NCI-H748 (cell line): ENCODE measurements around the gene C1QTNF1.
"Not testable (repeated sequence)": the region's sequence is repeated elsewhere in the genome, so short reads cannot be mapped to it uniquely, and the experiment has no call there.

ENCODE experiments used
- DNase-seq: peaks from one replicate; lab custom pipeline; 2025; ENCODE audit not compliant: unreplicated experiment; lab: John Stamatoyannopoulos, UW

The C1QTNF1 gene

DNA sequence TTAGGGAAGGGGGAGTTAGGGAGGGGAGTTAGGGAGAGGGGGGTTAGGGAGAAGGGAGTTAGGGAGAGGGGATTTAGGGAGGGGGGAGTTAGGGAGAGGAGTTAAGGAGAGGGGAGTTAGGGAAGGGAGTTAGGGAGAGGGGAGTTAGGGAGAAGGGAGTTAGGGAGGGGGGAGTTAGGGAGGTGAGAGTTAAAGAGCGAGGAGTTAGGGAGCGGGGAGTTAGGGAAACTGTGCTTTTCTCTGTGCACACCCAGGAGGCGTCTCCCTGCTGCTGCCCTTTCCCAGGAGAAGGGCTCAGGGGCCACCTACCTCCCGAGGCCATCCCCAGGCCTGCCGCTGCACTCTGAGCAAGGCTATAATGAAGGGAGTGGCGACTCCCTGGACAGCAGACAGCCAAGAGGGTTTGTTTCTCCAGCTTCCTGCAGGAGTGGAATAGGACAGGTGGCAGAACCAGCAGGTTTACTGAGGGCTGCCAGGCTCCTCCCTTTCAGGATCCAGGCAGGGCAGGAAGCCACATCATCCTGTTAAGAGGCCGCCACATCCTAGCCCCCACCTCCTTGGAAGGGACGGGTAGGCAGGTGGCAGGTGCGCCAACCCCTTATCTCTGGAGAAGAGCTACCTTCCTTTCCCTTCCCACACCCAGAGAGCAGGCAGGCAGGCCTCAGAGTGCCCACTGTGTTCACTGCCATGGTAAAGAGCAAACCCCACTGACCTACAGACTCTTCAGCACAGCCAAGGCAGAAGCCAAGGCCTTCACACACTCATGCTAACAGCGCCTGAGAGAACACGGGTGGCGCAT is 18.7 kb upstream of the C1QTNF1 start:
- peak; percentile 80 for DNase-seq

DNA sequence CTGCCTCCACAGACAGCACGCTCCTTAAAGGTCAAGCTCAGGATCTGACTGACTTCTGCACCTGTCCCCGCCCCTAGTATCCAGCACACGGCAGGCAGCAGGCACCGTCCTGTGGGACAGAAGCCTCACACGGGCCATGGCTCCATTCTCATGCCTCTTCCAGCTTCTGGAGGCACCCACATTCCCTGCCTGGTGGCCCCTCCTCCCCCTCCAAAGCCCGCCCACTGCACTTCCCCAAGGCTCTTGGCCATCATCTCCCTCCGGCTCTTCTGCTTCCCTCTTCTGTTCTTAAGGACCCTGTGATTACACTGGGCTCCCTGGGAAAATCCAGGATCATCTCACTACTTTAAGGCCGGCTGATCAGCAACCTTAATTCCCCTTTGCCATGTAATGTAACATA is 17.9 kb upstream of the C1QTNF1 start:
- DNase-seq: no peak

DNA sequence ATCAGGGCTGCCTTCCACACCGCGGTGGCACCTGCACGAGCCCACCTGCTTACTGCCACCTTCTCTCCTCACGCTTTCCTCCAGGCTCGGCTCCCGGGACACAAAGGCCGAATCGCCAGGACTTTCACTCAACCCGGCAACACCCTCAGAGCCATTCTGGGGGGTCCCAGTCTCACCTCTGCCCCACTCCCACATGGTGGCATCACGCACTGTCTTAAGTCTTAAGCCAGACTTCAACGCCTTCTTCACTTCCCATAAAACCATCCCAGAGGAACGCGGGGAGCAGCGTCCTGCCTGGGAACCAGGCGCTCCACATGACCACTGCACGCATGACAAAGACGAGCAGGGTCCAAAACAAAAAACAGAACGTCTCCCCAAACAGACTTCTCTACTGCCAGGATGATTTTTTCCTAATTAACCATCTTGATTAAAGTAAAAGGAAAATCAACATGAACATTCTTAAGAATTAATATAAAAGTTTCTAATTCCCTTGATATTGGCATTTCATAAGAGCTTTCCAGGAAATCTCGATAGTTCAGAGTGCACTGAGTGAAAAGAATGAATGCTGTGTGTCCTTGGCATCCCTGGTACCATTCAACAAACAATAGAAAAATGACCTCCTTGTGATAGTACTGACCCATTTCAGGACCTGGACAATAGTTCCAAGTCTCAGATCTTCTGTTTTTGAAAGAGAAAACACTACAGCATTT is 17.0 kb upstream of the C1QTNF1 start:
- DNase-seq: no peak

DNA sequence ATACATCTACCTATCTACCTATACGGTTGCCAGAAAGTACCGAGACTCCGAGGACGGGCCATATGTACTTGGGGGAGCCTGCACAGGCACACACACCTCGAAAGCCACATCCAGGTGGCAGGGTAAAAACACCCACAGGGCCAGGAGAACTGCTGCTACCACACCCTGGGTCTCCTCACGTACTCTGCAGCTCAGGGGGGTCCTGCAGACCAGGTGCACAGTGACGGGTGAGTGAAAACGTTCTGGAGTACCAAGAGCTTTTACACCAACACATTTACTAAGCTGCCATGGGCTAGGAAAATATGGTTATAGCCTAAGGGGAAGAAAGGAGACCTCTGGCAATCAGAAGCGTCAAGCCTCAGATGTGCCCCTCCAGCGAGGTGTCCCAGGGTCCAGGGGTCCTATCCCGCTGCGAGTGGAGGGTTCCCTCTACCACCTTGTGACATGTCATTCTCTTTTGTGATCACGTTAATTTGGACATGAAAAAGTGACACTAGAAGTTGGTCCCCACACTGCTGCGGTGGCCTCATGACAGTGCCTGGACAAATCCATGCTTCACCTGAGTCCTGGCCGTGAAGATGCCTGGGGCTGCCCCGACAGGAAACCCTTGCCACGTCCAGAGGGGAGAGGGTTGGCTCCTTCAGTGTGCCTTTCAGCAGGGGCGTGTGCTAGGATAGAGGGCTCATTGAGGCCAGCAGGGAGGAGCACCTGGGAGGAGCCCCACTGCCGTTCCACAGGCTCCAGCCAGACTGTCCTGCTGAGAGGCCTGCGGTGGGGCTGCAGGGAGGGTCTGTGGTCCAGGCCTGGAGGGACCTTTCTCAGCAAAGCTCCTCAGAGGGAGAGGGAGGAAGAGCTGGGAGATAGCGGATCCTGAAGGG is 16.2 kb upstream of the C1QTNF1 start:
- no peak for DNase-seq

DNA sequence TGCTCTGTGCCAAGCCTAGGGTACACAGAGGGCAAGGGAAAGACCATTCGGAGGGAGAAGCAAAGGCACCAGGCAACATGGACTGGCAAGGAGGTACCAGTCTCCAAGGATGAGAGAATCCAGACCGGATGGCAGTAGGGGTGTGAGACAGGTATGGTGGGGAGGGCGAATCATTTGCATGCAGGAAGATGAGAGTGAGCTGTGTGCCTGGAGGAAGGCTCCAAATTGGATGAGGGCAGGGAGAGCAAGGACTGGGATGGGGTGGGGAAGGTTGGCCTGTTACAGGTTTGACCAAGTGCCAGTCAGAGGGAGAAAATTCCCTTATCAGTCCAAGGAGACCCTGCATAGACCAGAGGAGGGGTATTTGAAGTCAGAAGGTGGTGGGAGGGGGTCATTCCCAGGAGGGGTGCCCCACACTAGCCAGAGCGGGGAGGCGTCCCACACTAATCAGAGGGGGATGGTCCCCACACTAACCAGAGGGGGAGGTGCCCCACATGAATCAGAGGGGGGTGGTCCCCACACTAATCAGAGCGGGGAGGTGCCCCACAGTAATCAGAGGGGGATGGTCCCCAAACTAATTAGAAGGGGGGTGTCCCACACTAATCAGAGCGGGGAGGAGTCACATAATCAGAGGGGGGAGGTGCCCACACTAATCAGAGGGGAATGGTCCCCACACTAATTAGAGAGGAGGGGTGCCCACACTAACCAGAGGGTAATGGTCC is 15.1 kb upstream of the C1QTNF1 start:
- no peak for DNase-seq

DNA sequence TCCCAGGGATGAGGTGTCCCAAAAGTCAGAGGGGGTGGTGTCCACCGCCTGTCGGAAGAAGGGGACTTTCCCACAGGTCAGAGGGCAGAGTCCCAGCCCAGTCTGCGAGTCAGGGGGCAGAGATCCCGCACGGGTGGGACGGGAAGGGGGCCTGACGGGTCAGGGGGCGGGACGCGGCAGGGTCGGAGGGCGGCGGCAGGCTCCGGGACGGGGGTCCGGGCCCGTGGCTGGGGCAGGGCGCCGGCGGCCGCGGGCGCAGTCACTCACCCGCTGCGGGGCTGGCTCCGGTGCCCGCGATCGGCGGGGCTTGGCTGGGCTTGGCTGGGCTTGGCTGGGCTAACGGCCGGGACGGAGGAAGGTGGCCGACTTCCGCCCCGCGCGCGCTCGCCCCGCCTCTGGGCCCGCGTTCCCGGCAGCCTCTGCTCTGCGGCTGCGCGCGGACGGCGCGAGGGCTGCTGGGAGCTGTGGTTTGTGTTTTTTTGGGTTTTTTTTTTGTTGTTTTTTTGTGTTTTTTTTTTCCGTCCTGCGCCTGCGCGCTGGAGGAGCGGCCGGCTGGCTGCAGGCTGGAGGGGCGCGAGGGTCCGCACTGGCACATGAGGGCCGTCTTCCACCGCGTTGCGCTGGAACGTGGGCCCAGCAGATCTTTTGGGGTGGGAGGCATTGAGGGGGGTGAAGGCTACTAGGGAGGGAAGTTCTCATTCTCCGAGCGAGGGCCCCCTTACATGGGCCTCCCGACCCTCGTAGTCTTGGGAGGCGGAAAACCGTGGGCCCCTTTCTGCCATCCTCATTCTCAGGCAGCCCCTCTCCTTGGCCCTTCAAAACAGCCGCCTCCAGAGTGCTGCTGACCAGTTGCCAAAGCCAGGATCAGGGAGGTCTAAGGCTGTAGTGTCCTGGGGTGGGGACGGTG is 14.3 kb upstream of the C1QTNF1 start, which contains the start of gene CANT1:
Gene CANT1, minus strand, starts transcription at position 368 of the 907 bp plus-strand sequence. CDS start 12,142 bp downstream, outside the sequence.
- peak; percentile 65 for DNase-seq

DNA sequence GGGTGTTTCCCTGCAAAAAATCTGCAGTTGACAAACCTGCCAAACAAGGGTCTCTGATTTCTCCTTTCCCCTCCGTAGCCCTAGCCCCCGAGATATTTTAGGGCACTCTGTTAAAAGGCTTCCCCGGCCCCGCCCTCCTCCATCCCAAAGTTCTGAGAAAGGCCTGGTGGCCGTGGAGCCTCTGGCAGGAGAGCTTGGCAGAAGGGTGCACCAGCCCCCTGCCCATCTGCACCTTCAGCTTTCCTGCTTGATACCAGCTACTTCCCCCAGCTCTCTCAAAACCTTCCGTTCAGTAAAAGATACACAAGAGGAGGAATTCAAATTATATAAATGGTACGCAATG is 13.7 kb upstream of the C1QTNF1 start:
- no peak for DNase-seq

DNA sequence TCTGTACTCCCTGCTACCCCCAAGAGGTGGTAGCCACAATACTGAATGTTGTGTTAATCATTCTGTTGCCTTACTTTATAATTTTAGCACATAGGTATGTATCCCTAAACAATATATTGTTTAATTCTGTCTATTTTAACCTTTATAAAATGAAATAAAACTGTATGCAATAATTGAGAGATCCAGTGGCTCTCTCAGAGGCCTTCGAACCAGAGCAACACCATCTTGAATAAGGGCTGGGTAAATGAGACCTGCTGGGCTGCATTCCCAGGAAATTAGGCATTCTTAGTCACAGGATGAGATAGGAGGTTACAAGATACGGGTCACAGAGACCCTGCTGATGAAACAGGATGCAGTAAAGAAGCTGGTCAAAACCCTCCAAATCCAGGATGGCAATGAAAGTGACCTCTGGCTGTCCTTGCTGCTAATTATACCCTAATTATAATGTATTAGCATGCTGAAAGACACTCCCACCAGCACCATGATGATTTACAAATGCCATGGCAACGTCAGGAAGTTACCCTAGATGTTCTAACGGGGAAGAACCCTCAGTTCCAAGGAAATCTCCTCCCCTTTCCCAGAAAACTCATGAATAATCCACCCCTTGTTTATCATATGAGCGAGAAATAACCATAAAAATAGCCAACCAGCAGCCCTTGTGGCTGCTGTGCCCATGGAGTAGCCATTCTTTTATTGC is 12.4 kb upstream of the C1QTNF1 start:
- no peak for DNase-seq

DNA sequence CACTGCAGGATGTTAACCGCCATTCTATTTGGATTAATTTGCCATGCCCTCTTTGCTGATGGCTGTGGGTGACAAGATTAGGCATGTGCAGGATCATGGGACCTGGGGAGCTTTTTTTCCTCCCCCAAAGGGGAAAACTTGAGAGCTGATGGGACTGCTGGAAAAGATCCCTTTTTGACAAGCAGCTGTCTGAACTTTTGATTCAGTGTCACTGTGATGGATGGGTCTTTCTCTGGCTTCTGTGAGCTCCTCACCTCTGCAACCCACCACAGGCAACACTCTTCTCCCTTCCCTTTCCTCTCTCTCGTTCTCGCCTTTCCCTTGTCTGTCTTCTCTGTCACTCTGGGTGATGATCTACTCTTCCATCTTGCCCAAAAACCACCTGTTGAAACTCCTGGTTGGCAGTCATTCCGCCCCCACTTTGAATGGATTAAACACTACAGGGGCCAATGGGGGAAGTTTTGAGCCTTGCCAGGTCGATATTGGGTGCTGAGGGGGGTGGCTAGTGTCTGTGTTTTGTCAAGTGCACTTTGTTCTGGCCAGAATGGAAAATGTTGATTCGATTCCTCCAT is 11.3 kb upstream of the C1QTNF1 start:
- no peak for DNase-seq

DNA sequence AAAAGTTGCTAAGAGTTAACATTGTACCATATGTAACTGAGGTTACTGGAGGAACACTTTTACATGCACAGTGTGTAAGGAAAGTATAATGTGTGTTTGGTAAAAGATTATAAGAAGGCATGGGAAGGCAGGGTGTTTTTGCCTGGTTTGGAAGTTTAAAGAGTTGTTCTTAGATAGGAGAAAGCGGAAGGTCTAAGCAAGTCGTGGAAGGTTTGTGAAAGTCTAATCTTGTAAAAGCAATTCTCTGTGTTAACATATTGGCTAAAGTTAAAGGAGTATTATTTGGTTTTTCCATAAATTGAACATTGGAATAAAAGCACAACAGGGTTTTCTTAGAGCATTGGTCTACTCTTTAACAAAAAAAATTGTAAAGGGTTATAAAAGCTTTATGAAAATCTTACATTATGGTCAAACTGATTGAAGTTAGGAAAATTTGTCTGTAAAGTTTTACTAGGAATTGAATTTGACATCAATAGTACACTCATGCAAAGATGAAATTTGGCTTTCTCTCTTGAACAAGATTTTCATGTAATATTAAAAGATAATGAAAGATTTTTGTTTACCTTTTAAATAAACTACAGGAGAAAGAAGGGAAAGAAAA is 9.7 kb upstream of the C1QTNF1 start:
- no peak for DNase-seq

DNA sequence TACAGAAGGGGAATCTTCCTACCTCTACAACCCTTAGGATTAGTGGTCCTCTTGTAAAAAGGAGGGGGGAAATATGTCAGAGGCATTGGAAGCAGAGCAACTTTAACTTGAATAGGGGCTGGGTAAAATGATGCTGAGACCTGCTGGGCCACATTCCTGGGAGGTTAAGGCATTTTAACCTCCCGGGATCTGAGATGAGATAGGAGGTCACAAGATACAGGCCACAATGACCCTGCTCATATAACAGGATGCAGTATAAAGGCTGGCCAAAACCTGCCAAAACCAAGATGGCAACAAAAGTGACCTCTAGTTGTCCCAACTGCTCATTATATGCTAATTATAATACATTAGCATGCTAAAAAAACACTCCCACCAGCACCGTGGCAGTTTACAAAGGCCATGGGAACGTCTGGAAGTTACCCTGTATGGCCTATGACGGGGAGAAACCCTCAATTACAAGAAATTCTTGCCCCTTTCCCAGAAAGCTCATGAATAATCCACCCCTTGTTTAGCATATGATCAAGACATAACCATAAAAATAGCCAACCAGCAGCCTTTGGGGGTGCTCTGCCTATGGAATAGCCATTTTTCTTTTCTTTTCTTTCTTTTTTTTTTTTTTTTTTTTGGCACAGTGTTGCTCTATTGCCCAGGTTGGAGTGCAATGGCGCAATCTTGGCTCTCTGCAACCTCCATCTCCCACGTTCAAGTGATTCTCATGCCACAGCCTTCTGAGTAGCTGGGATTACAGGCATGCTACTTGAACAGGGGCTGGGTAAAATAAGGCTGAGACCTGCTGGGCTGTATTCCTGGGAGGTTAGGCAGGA is 6.2 kb upstream of the C1QTNF1 start:
- no peak for DNase-seq

DNA sequence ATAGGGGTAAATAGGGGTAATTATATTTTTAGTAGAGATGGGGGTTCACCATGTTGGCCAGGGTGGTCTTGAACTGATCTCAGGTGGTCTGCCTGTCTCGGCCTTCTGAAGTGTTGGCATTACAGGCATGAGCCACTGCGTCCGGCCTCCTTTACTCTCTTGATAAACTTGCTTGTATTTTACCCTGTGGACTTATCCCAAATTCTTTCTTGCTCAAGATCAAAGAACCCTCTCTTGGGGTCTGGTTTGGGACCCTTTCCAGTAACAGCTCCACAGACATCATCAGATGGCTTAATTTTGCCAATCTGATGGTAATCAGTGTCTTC is 5.6 kb upstream of the C1QTNF1 start:
- no peak for DNase-seq

DNA sequence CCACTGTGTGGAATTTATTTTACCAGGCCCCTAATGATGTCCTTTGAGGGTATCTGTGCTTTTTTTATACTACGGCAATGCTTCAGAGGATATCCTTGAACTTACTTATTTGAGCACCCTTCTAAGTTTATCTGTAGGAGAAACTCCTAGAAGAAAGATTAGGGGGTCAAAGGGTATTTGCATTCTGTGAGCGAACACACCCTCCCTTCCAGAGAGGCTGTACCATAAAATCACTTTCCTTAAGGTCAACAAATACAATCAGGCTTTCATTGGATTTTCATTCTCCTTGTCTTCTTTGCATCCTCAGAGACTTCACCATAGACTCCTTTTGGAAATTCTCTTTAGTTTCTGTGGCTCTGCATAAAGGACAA is 4.7 kb upstream of the C1QTNF1 start:
- DNase-seq: no peak

DNA sequence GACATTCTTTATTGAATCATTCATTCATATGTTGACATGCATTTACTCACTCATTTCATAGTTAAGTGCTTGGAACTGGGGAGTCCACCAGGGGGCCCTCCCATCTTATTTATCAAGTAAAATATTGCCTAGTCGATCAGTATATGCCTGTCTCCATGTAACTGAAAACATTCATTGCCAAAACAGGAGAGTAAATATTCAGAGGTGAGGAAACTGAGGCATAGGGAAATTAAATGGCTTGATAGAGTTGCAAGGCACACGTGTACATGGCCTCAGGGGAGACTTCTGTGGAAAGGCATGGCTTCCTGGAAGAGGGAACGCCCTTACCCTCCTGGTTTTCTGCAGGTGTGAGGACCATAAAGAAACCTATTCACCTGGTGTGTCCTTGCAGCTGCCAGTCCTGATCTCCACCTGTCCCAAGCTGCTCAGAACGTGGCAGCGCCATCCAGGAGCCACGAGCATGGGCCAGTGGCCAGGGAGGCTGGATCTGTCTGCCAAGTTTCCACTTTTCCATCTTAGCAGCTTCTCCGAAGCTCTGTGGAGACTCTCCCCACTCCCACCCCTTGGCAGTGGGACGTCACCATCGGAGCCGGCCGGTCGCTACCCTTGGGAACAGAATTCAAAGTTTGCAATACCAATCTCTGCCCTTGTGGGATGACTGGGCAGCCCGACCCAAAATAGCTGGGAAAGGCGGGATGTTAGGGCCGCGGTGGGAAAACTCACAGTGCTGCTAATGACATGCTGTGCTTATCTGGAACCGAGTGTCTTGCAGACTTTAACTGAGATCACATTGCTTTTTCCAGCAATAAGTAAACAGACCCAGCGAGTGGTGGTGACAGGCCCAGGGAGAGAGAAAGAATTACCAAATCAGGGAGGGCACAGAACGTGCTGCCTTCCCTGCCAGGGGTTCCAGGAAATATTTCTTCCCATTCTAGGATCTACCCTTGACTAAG is 4.1 kb upstream of the C1QTNF1 start:
- peak; percentile 45 for DNase-seq

DNA sequence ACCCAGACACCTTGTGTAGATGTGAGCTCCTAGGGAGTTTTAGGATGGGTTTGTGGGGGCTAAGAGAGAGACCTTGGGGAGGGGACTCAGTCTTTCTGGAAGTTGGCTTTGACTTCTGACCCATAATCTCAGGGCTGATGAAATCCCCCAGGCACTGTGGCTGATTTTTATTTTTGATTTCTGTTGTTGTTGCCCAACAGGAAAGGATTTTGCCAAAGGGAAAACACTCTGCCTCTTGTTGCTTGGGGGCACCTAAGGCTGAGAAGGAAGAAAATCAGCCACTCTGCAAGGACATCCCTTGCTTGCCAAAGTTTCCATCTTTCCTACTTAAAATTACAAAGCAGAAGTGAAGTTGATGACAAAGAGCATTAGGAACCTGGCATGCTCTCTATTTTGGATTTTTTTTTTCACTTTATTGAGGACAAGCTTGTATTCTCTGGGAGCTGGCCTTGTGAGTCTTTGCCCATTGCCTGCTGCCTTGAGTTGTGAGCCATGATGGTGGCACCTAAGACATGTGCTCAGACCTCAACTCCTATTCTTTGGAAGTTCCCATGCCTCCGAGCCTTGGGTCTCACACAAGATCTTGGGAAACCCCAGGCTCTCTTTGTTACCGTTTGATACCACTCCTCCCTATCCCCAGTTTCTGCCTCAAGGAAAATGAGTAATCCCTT is 3.2 kb upstream of the C1QTNF1 start:
- no peak for DNase-seq

DNA sequence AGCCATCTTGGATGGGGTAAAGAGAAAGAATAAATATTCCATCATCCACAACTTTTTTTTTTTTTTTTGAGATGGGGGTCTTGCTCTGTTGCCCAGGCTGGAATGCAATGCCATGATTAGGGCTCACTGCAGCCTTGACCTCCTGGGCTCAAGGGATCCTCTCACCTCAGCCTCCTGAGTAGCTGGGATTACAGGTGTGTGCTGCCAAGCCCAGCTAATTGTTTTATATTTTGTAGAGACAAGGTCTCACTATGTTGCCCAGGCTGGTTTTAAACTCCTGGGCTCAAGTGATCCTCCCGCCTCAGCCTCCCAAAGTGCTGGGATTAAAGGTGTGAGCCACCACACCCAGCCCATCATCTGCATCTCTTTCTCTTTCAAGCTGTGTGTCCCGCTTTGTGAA is 2.0 kb upstream of the C1QTNF1 start:
- not testable (repeated sequence) for DNase-seq
